Frontal cortex (tissue), 4 donors: Measurements from ENCODE around the gene SPARCL1. TPM values are rescaled to one million over a fixed set of nuclear protein-coding genes. Genes with fewer than 3 reads are reported as not detected.
"Not testable (repeated sequence)": the region's sequence is repeated elsewhere in the genome, so short reads cannot be mapped to it uniquely, and the experiment has no call there.

Experiments
- DNase-seq, 2 donors: peaks; one replicate each; pipeline ENCODE4 v3.0.0; 2012; ENCODE audit warnings: low spot score in 2 of 2
- FAIRE-seq: peaks from 2 replicates; lab custom pipeline; 2012; peaks lifted over from hg19 to GRCh38; lab: Jason Lieb, UNC
- total RNA-seq: library from RNA; depleted of rRNA; stranded (reverse); fragments of >200 nt; gene quantifications from one replicate; pipeline ENCODE4 v1.2.3, GENCODE V29; 2014
- donor health status: control.
- donor health status: control.
- donor health status: control.

SPARCL1 gene
- total RNA-seq, 1 donor from 2014 or later = 48.9 TPM

GRCh38 chr4:87465739-87466366 lies 63.3 kb downstream of the SPARCL1 start:
- FAIRE-seq (peak; percentile 97), DNase-seq (peak; percentile 27 to 30)

GRCh38 chr4:87462102-87462501 lies 67.1 kb downstream of the SPARCL1 start:
- DNase-seq (no peak), FAIRE-seq (no peak)

- no peak for FAIRE-seq
- no peak for DNase-seq
Observed at GRCh38 chr4:87461281-87461700, 67.9 kb downstream of the SPARCL1 start.

- DNase-seq (no peak), FAIRE-seq (no peak)
Observed at GRCh38 chr4:87458913-87459312, 70.3 kb downstream of the SPARCL1 start.

- no peak for DNase-seq
- no peak for FAIRE-seq
Observed at GRCh38 chr4:87451537-87451936, 77.6 kb downstream of the SPARCL1 start.

GRCh38 chr4:87446375-87446774 lies 82.8 kb downstream of the SPARCL1 start:
- DNase-seq, FAIRE-seq: not testable (repeated sequence)

- FAIRE-seq = no peak
Observed at GRCh38 chr4:87445964-87446363, 83.2 kb downstream of the SPARCL1 start.

GRCh38 chr4:87444741-87445140 lies 84.4 kb downstream of the SPARCL1 start:
- FAIRE-seq (no peak), DNase-seq (no peak)

More at GRCh38 chr4:87445964-87446363, 83.2 kb downstream of the SPARCL1 start:
- no peak for DNase-seq

GRCh38 chr4:87442889-87443288 lies 86.3 kb downstream of the SPARCL1 start:
- FAIRE-seq (no peak), DNase-seq (no peak)

GRCh38 chr4:87433342-87433741 lies 95.8 kb downstream of the SPARCL1 start:
- no peak for DNase-seq

GRCh38 chr4:87430038-87430437 lies 99.1 kb downstream of the SPARCL1 start:
- FAIRE-seq (no peak), DNase-seq (no peak)

More at GRCh38 chr4:87433342-87433741, 95.8 kb downstream of the SPARCL1 start:
- no peak for FAIRE-seq

- no peak for FAIRE-seq
Observed at GRCh38 chr4:87428979-87429378, 100.2 kb downstream of the SPARCL1 start.

GRCh38 chr4:87427518-87427868 lies 101.7 kb downstream of the SPARCL1 start:
- no peak for FAIRE-seq
- DNase-seq = no peak

More at GRCh38 chr4:87428979-87429378, 100.2 kb downstream of the SPARCL1 start:
- no peak for DNase-seq

- FAIRE-seq (no peak), DNase-seq (no peak)
Observed at GRCh38 chr4:87426865-87427517, 102.2 kb downstream of the SPARCL1 start.

- FAIRE-seq (no peak), DNase-seq (no peak)
Observed at GRCh38 chr4:87425711-87426110, 103.5 kb downstream of the SPARCL1 start.

GRCh38 chr4:87424099-87424543 lies 105.1 kb downstream of the SPARCL1 start:
- not testable (repeated sequence) for DNase-seq, FAIRE-seq

Other genes with a start within 250 kb of the SPARCL1 start
- 0.41 TPM for gene HSD17B13, start 206.5 kb downstream of the SPARCL1 start, total RNA-seq
- 52.6 TPM for gene HSD17B11, start 138.2 kb downstream of the SPARCL1 start, total RNA-seq
- gene NUDT9, start 106.8 kb downstream of the SPARCL1 start, total RNA-seq = 20.8 TPM
- gene DSPP, start 79.2 kb upstream of the SPARCL1 start, total RNA-seq = 0.41 TPM
- not detected for gene DMP1, start 120.9 kb upstream of the SPARCL1 start, total RNA-seq